GM06990 (cell line): ENCODE measurements around the gene CEP164.

ENCODE experiments used
- DNase-seq: peaks from one replicate; pipeline ENCODE4 v3.0.0-alpha.2; 2011; ENCODE audit not compliant: insufficient read length; ENCODE audit errors: extremely low read depth
- H3K27me3 ChIP-seq: replicated peaks from 2 replicates; pipeline ENCODE4 v1.6.0; 2011; ENCODE audit warnings: low read length; ENCODE audit not compliant: control insufficient read depth, insufficient read depth
- H3K36me3 ChIP-seq: 2 replicates; pipeline ENCODE4 v1.5.1; 2011; ENCODE audit warnings: low read length; ENCODE audit not compliant: control insufficient read depth, insufficient read depth
- H3K4me3 ChIP-seq: replicated peaks from 2 replicates; pipeline ENCODE4 v1.5.1; 2011; ENCODE audit warnings: low read depth, mild to moderate bottlenecking, control low read depth, low read length
- TF ChIP-seq, protein P1 (sequence below): IDR thresholded peaks from 2 replicates; pipeline ENCODE4 v1.5.1; 2011; ENCODE audit warnings: low read length, control low read depth, mild to moderate bottlenecking, inconsistent platforms; ENCODE audit not compliant: insufficient read depth, poor library complexity, severe bottlenecking

CEP164 gene

DNA sequence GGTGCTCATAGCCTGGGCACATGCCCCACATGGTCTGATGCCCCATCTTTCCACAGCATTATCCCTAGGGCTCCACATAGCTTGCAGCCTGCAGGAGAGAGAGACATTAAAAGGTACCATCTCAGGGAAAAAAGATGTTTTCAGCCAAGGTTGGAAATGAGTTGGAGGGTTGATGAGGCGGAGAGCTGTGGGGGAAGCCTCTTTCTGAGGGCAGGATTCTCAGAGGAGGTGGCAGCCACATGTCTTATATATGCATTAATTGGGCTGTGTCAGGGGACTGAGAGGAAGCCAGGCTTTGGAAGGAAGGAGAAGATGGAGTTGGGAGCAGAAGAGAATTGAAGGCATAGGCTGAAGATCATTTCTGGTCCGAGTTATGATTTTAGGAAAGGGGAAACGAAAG lies 57.8 kb downstream of the CEP164 start:
- TF ChIP-seq, protein P1, sequence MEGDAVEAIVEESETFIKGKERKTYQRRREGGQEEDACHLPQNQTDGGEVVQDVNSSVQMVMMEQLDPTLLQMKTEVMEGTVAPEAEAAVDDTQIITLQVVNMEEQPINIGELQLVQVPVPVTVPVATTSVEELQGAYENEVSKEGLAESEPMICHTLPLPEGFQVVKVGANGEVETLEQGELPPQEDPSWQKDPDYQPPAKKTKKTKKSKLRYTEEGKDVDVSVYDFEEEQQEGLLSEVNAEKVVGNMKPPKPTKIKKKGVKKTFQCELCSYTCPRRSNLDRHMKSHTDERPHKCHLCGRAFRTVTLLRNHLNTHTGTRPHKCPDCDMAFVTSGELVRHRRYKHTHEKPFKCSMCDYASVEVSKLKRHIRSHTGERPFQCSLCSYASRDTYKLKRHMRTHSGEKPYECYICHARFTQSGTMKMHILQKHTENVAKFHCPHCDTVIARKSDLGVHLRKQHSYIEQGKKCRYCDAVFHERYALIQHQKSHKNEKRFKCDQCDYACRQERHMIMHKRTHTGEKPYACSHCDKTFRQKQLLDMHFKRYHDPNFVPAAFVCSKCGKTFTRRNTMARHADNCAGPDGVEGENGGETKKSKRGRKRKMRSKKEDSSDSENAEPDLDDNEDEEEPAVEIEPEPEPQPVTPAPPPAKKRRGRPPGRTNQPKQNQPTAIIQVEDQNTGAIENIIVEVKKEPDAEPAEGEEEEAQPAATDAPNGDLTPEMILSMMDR = no peak
- Histone ChIP-seq H3K4me3 (no peak overlapping the region), H3K36me3 (peaks cover 40% of the 10 kb centered on the region), H3K27me3 (no peaks in the 10 kb centered on the region)
- DNase-seq = no peak

- TF ChIP-seq, protein P1 = no peak
- H3K27me3 ChIP-seq = no peaks in the 10 kb centered on the region
- no peak for DNase-seq
These were observed 58.3 kb downstream of the CEP164 start for GRCh38 chr11:117385906-117386305.

GRCh38 chr11:117387992-117388755 lies 60.5 kb downstream of the CEP164 start:
- peaks cover 41% of the 10 kb centered on the region for H3K36me3 ChIP-seq
- TF ChIP-seq, protein P1 = no peak
- DNase-seq = no peak
- H3K4me3 ChIP-seq = no peak overlapping the region
- H3K27me3 ChIP-seq = no peaks in the 10 kb centered on the region

More at GRCh38 chr11:117385906-117386305, 58.3 kb downstream of the CEP164 start:
- Histone ChIP-seq H3K4me3 (no peak overlapping the region), H3K36me3 (peaks cover 35% of the 10 kb centered on the region)

- TF ChIP-seq, protein P1 = no peak
- Histone ChIP-seq H3K4me3 (no peak overlapping the region), H3K36me3 (peaks cover 44% of the 10 kb centered on the region), H3K27me3 (no peaks in the 10 kb centered on the region)
- no peak for DNase-seq
These were observed 63.1 kb downstream of the CEP164 start for GRCh38 chr11:117390743-117391142.

DNA sequence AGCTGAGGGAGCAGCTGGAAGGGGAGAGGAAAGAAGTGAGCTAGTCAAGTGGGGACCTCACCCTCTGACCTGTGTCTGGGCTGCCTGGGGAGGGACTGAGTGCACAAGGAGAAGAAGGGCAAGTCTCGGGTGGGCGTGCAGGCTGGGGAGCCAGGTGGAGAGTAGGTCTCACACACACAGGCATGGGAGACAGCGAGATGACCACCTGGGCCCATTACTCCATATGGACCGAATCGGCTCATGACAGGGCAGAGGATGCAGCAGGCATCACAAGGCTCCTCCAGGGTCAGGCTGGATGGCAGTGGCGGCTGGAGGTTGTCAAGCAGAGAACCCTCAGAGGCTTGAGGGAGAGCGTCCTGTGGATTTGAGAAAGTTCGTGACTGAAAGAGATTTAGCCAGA lies 63.5 kb downstream of the CEP164 start:
- Histone ChIP-seq H3K36me3 (peaks cover 43% of the 10 kb centered on the region), H3K4me3 (no peak overlapping the region), H3K27me3 (no peaks in the 10 kb centered on the region)
- no peak for DNase-seq
- TF ChIP-seq, protein P1 = no peak
